ENCODE results near the gene AMPH.

Gene AMPH

DNA sequence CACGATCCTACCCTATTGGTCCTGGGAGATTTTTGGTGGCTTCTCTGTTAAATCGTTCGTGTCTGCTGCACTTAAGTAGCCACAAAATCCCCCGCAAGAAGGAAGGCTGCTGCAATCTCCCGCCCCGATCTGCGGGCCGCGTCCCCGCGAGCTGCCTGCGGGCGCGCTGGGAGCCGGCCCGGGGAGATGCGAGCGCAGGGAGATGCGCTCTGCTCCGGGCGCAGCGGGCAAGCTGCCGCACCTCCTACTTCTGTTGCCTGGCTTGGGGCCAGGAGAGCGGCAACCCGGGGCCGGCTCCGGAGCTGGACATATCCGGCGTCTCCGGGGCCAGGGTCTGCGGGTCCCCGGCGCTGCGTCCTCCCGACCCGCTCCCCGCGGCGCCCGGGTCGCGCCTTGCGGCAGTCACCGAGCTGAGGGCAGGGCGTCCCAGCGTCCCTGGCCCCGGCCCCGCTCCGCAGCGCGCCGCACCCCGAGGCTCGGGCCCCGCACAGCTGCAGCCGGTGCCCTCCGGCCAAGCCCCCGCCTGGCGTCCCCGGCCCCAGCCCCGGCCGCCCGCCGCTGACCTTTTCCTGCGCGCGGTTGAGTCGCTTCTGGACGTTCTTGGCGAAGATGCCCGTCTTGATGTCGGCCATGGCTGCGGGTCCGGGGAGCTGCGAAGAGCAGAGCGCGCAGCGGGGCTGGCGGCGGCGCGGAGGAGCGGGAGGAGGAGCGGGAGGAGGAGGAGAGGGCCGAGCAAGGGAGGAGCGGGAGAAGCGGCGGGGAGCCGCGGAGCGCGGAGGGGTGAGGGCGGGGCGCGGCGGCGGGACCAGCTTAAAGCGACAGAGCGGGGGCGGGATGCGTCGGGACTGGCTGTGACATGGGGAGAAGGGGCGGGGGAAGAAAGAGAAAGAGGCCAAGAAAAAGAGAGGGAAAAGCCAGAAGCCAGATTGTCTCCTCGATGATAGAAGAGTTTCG lies at the start of gene AMPH:
AMPH (minus strand) TSS at position 654 of the 954 bp plus-strand sequence; CDS start at position 632, 22 bp downstream.
- no peak for DNase-seq (ENCODE audit: low read depth in 1 of 2, low spot score in 1 of 2)

DNA sequence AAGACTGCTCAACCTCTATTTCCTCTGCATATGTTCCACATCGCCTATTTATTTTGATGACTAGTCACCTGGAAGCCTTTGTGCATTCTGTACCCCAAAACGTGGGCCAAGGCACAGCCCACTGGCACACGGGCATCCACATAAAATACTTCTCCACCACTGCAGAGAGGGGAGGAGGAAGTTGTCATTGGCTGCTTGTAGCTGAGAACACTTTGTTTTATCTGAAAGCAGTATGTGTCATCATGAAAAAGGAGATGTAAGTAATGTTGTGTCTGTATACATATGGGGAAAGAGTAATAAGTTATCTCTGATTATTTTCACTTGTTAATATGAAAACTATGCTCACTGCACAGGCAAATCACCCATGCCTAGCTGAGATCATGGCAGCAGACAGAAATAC lies 48.2 kb upstream of the AMPH start:
- no peak for DNase-seq (ENCODE audit: low read depth in 1 of 2, low spot score in 1 of 2)

DNA sequence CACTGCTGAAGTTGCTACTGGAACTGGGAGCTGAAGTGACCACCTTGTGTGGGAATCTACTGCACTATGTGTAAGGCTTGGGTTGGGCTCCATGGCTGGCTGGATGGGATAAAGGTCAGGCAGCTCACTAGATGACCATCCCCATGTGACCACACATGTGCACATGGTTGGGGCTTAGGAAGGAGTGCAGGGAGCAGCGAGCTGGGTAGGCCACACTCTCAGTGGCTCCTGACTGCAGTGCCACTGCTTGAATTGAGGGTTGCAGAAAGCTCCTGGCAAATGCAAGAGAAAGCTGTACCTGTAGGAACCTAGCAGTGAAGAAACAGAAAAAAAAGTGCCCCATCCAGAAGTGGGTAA lies 47.5 kb upstream of the AMPH start:
- no peak for DNase-seq (ENCODE audit: low read depth in 1 of 2, low spot score in 1 of 2)

DNA sequence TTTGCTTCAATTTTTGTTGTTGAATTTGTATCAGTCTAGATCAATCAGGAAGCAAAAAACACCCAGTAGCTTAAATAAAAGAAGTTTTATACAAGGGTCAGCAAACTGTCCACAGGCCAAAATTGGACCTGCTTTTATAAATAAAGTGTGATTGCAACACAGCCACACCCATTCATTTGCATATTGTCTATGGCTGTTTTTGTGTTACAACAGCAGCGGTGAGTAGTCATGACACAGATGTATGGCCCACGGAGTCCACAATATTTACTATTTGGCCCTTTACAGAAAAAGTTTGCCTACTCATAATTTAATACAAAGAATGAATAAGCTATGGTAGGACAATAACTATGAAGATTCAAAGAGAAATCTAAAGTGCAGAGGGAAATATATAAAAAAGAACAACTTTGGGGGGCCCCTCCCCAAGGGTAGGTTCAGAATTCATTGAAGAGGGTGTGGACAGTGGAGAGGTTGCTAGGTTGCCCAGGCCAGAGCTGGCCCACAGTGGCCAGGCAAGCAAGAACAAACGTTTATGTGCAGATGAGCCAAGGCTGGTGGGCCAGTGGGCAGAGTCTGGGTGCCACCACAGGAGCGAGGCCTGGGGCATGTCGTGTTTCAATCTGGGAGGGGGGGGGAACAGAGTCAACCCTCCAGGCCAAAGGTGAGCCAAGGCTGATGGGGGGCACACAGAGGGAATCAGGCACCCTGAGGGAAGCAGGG lies 47.0 kb upstream of the AMPH start:
- DNase-seq (ENCODE audit: low read depth in 1 of 2, low spot score in 1 of 2): no peak

DNA sequence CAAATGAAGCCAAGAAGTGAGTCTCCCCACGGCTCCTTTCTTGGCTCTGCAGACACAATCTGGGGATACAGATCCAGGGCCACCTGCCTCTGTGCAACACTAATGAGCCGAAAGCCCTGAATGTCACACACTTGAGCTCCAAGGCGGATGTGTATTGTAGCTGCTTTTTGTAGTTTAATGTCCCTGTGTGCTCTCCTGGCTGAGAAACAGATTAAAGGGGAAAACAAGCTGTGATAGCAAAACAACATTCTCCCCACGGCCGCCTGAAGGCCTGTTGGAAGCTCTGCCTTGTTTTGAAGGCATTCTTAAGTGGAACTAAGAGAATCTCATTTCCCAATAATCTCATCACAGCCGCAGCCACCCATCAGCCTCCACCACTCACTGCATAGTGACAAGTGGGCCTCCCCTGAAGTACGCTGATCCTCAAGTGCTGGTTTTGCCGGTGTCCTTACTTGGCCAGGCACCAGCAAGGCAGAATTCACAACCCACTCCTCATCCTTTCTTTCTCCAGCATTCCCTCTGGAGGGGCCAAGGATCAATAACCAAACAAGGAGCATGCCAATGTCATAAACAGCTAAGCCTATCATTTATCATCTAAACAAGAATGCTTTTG lies 44.4 kb upstream of the AMPH start:
- DNase-seq (ENCODE audit: low read depth in 1 of 2, low spot score in 1 of 2): no peak

DNA sequence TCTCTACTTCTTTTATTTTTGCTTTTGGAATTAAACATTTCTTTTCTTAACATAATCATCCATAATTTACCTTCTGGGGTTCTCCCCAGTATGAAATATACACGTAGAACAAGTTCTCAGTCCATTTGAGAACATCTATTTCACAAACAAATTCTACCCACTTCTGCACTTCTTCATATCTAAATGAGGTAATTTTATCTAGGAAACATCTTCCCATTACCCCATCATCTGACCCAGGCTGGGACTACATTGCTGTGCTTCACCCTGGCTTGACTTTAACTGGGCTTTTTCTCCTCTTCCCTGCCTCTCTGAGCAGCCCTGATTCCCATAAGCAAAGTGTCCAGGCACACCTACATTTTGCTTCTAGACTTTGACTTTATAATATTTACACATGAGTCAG lies 43.3 kb upstream of the AMPH start:
- DNase-seq (ENCODE audit: low read depth in 1 of 2, low spot score in 1 of 2): no peak

DNA sequence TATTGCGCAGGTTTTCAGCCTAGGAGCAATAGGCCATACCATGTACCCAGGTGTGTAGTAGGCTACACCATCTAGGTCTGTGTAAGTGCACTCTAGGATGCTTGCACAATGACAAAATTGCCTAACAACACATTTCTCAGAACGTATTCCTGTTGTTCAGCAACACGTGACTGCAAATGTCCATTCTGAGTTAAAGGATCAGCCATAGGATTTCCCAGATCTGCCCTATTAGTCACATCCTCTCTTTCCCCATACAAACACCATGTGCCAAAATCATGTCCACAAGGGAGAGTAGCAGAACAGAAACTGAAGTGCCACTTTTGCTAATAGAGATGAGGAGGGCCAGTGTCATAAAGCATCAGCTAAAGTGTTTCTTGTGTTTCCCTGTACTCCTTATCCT lies 42.6 kb upstream of the AMPH start:
- DNase-seq (ENCODE audit: low read depth in 1 of 2, low spot score in 1 of 2): no peak

DNA sequence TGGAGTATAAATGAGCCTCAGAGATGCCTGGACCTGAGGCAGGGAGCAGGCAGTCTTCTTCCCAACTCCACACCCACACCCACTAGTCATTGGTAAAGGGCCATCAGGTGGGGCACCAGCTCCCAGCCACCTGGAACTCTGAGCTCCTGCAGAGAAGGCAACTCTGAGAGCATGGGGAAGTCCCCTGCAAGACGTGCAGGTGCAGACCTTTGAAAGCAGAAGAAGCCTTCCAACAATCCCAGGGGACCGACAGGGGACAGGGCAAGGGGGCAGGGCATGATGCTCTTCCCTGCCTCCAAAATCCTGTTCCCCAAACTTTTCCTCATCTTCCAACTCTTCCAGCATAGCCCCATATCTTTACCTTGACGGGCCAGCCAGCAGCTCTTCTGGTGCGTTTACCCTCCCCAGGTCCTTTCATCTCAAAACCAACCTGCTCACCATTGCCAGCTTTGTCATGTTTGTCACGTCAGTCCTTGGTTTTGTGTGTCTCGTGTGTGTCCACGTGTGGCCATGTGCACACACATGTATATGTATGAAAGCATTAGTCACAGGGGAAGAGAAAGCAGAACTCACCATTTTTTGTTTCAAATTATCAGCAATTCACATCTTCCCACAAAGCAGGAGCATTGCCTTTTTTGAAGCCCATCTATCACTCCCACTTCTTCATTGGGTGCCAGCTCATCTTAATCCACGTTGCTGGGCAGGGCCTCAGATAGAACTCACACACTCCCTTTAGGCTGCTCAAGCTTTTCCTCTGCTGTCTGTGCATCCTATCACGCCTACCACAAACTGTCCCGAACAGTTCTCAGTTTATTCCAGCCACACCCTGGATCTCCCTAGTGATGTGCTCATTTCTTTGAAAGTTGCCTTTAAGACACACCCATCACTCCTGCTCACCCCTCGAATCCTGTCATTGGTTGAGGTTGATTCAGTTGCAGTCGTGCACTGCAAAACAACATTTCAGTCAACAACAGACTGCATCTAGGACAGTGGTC lies 41.0 kb upstream of the AMPH start:
- no peak for DNase-seq (ENCODE audit: low read depth in 1 of 2, low spot score in 1 of 2)

DNA sequence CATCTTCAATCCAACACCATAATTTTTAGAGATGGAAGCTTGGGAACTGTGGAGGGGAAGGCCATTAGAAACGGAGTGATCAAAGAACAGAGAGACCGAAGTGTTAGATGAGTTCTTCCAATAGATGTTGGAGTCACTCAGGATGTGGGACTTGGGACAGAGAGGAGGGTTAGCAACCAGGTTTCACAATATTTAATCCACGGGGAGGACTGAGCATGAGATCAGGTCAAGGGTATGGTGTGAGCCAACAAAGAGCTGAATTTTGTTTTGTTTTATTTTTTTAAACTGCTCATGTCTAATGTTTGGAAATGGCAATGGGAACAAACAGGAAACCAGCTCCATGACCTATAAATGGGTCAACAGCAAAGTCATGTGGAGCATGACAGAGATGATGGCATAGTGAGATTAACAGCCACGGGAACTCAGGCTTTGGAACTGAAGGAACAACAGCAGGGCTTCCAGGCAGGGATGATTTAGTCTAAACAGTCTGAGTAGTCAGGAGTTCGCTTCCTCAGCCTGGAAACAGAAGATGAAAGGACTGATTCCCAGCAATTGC lies 38.9 kb upstream of the AMPH start:
- DNase-seq (ENCODE audit: low read depth in 1 of 2, low spot score in 1 of 2): no peak

DNA sequence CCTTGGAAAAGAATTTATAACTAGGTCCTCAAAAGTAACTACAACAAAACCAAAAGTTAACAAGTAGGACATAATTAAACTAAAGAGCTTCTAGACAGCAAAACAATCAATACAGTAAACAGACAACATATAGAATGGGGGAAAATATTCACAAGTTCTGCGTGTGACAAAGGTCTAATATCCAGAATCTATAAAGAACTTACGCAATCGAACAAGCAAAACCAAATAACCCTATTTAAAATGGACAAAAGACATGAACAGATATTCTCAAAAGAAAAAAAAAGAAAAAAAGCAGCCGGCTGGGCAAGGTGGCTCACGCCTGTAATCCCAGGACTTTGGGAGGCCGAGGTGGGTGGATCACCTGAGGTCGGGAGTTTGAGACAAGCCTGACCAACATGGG lies 33.8 kb upstream of the AMPH start:
- no peak for DNase-seq (ENCODE audit: low read depth in 1 of 2, low spot score in 1 of 2)

DNA sequence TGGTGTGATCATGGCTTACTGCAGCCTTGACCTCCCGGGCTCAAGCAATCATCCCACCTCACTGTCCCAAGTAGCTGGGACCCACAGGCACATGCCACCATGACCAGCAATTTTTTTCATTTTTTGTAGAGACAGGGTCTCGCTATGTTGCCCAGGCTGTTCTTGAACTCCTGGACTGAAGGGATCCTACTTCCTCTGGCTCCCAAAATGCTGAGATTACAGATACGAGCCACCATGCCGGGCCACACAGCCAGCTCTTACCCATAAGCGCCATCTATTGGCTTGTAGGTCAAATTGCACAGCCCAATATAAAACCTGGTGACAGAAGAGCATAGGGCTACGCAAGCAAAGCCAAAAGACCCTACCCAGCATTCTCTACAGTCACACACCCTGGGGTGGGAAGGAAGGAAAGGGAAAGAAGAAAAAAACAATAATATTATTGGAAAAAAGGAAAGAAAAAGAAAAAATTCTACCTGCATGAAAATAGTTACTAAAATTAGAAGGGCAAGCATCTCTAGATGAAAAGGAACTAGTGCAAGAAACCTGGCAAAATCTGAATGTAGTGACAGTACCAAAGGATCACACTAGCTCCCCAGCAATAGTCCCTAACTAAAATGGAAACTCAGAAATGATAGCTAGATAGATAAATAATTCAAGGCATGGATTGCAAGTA lies 29.4 kb upstream of the AMPH start:
- DNase-seq (ENCODE audit: low read depth in 1 of 2, low spot score in 1 of 2): no peak

DNA sequence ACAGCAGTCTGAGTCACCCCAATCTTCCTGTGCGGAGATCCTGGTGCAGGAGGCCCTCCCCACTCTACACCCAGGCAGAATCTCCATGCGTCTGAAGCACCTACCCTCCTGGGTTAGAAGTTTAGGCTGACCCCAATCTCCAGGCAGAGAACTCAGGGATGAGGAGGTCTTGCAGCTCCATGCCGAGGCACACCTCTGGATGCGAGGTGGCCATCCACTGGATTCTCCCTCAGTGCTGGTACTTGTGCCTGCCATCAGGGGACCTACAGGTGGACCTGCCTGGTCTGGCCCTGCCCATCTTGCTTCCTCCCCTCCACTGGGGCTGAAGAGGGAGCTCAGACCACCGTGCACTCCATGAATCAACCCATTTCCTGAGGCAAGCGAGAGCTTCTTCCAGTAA lies 28.8 kb upstream of the AMPH start:
- DNase-seq (ENCODE audit: low read depth in 1 of 2, low spot score in 1 of 2): no peak

DNA sequence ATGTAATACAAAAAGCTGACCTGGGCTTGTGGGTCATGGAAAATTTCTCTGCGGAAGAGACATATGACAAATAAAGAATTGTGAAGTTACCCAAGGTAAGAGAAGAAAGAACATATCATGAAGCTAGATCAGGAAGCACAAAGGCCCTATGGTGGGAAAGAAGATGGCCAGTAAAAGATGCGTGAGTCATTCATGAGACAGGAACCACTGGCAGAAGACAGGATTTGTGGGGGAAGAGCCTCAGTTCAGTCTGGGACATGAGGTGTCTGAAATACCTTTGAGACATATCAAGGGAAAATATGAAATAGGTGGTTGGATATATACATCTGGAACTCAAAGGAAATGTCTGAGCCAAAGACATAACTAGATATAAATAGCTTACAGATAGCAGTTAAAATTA lies 27.7 kb upstream of the AMPH start:
- DNase-seq (ENCODE audit: low read depth in 1 of 2, low spot score in 1 of 2): no peak

DNA sequence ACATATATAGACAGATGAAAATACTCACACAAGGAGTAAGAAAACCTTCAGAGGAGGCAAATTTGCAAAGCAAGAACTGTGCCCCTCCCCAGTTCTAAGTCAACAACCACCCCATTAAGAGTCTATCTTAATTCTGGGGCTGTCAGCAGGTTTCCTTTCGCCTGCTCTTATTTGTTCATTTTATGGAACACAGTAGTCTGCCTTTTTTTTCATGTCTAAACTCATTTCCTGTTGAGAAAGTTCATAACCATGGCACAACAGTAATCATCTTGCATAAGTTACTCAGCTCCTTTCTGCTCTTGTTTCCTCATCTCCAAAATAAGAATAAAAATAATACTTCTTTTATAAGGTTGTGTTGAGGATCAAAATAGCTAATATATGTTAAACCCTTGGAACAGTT lies 25.8 kb upstream of the AMPH start:
- no peak for DNase-seq (ENCODE audit: low read depth in 1 of 2, low spot score in 1 of 2)

DNA sequence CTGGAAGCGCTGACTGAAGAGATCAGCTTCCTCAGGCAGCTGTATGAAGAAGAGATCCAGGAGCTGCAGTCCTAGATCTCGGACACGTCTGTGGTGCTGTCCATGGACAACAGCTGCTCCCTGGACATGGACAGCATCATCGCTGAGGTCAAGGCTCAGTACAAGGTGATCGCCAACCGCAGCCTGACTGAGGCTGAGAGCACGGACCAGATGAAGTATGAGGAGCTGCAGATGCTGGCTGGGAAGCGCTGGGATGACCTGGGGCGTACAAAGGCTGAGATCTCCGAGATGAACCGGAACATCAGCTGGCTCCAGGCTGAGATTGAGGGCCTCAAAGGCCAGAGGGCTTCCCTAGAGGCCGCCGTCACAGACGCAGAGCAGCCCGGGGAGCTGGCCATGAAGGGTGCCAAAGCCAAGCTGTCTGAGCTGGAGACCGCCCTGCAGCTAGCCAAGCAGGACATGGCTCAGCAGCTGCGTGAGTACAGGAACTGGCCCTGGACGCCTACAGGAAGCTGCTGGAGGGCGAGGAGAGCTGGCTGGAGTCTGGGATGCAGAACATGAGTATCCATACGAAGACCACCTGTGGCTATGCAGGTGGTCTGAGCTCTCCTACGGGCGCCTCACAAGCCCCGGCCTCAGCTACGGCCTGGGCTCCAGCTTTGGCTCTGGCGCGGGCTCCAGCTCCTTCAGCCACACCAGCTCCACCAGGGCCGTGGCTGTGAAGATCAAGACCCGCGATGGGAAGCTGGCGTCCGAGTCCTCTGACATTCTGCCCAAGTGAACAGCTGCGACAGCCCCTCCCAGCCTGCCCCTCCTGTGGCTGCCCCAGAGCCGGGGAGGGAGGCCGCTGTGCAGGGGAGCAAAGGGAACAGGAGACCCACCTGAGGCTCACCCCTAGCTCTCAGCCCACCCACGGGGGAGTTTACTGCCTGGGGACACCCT lies 24.9 kb upstream of the AMPH start:
- DNase-seq (ENCODE audit: low read depth in 1 of 2, low spot score in 1 of 2): no peak

DNA sequence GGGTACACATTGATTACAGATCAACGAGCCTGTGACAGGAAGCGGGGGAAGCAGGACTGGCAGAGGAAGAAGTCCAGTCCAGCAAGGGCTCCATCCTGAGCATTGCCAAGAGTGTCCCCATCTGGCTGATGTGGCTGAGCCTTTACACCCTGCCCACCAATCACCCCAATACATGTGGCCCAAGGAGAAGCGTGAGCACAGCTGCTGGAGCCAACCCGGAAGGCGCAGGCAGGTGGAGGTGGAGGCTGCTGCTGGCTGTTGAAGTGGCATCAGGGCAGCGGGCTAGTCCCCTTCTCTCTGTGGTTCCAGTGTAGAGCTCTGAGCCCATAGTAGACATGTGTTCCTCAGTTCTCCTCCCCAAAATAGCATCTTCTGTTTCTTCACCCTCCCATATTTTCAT lies 6.8 kb upstream of the AMPH start:
- DNase-seq (ENCODE audit: low read depth in 1 of 2, low spot score in 1 of 2): no peak

DNA sequence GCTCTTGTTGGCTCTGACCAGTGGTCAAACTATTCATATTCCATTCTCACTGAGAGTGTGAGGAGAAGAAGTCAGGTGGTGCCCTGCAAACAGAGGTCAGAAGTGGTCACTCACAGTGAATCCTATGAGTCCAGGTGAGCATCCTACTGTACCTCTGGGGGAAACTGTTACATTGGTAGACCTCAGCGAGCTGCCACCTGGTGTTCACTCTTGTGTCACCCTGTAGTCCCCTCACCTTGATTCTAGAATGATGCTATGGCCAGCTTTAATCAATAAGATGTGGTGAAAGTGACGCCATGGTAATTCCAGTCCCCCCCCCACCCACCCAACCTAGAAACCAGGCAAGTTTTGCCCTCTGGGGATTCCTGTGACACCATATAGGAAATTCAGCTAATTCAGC lies 1.2 kb upstream of the AMPH start:
- DNase-seq (ENCODE audit: low read depth in 1 of 2, low spot score in 1 of 2): no peak

DNA sequence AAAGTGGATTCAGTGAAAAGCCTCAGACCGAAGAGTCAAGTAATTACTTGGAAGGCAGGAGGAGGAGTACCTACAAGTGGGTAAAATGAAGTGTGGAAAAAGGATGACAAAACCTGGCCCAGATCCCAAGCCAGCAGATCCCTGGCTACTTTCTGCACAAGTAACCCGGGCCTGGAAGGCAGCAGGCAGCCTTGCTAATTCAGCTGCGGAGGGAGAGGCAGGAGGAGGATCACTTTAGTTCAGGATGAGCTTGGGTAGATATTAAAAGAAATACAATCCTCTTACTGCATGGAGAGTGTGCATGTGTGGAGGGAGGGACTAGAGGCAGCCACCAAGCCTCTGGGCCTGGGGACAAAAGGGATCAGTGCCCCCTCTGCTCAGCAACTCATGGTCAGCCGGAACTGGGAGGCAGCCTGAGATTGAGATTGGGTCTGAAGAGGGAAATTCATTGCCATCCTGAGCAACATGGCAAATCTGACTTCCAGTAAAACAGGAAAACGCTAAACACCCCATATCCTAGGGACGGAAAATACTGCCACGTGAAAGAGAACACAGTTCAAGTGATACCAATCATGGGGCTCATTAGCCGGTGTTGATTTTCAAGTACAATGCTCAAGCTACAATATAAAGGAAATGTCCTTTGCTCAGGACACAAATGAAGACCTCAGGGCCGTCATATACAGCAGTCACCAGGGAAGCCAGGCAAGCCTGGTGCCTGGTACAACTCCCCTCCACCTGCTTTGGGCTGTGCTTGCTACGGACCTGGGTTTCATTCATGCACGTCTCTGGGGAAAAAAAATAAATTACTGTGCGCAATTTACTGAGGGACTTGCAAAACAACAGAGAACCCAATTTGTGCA lies 1.3 kb downstream of the AMPH start:
- DNase-seq (ENCODE audit: low read depth in 1 of 2, low spot score in 1 of 2): no peak

All from stimulated activated CD4-positive, alpha-beta T cell treated with anti-CD3 and anti-CD28 coated beads, Interleukin-15, amount 100 ng/mL, for 1 hour (primary cell).